GM23248 (cell line): Measurements from ENCODE around the gene LRMDA. TPM values are rescaled to one million over a fixed set of nuclear protein-coding genes. Genes with fewer than 3 reads are reported as not detected.

Experiments used
- DNase-seq: peaks from one replicate; pipeline ENCODE4 v3.0.0-alpha.2; 2015
- H2AFZ ChIP-seq: fragments of 200-600 bp; sonication (generic); 2 replicates; pipeline ENCODE4 v1.6.1; 2016; ENCODE audit warnings: antibody characterized with exemption
- H3F3A ChIP-seq: fragments of 200-600 bp; sonication (generic); 2 replicates; pipeline ENCODE4 v1.6.1; 2016; ENCODE audit warnings: mild to moderate bottlenecking, antibody characterized with exemption, mixed run types; ENCODE audit not compliant: insufficient read depth
- H3K27ac ChIP-seq: fragments of 200-600 bp; sonication (generic); 2 replicates; pipeline ENCODE4 v1.5.1; 2016; ENCODE audit warnings: mild to moderate bottlenecking
- H3K27me3 ChIP-seq: fragments of 200-600 bp; sonication (generic); replicated peaks from 2 replicates; pipeline ENCODE4 v1.6.1; 2016; ENCODE audit warnings: mild to moderate bottlenecking; ENCODE audit not compliant: insufficient read depth
- H3K36me3 ChIP-seq: fragments of 200-600 bp; sonication (generic); 2 replicates; pipeline ENCODE4 v1.6.1; 2016; ENCODE audit warnings: low read depth, mild to moderate bottlenecking
- H3K4me1 ChIP-seq: fragments of 200-600 bp; sonication (generic); 2 replicates; pipeline ENCODE4 v1.6.1; 2016; ENCODE audit warnings: mild to moderate bottlenecking; ENCODE audit not compliant: insufficient read depth
- H3K4me2 ChIP-seq: fragments of 200-600 bp; sonication (generic); one replicate; pipeline ENCODE4 v1.6.1; 2016; ENCODE audit warnings: mild to moderate bottlenecking; ENCODE audit not compliant: unreplicated experiment
- H3K4me3 ChIP-seq: fragments of 200-600 bp; sonication (generic); 2 replicates; pipeline ENCODE4 v1.5.1; 2016; ENCODE audit warnings: mild to moderate bottlenecking
- H3K79me2 ChIP-seq: fragments of 200-600 bp; sonication (generic); 2 replicates; pipeline ENCODE4 v1.6.1; 2016; ENCODE audit warnings: mild to moderate bottlenecking; ENCODE audit not compliant: insufficient read depth
- H3K9ac ChIP-seq: fragments of 200-600 bp; sonication (generic); 2 replicates; pipeline ENCODE4 v1.6.1; 2016; ENCODE audit warnings: mild to moderate bottlenecking
- H3K9me2 ChIP-seq: fragments of 200-600 bp; sonication (generic); 2 replicates; pipeline ENCODE4 v1.6.1; 2016; ENCODE audit warnings: mixed run types, mild to moderate bottlenecking, moderate library complexity; ENCODE audit not compliant: insufficient read depth
- H3K9me3 ChIP-seq: fragments of 200-600 bp; sonication (generic); one replicate; pipeline ENCODE4 v1.6.1; 2017; ENCODE audit warnings: low read depth
- H4K20me1 ChIP-seq: fragments of 200-600 bp; sonication (generic); 2 replicates; pipeline ENCODE4 v1.6.0; 2016; ENCODE audit not compliant: insufficient read depth
- EZH2 ChIP-seq: fragments of 200-600 bp; sonication (generic); IDR thresholded peaks from 2 replicates; pipeline ENCODE4 v1.6.1; 2018; ENCODE audit warnings: antibody characterized with exemption, mild to moderate bottlenecking; ENCODE audit not compliant: insufficient read depth, poor library complexity, severe bottlenecking
- EZH2phosphoT487 ChIP-seq: fragments of 200-600 bp; sonication (generic); IDR thresholded peaks from 2 replicates; pipeline ENCODE4 v1.6.1; 2018; ENCODE audit warnings: antibody characterized with exemption, moderate library complexity, mild to moderate bottlenecking, low read depth; ENCODE audit not compliant: insufficient read depth
- WGBS, 2 experiments: methylation state at CpG; one replicate each; pipeline ENCODE4 v1.1.6; 2015 to 2017; ENCODE audit warnings: low lambda C conversion rate in 2 of 2, low coverage in 1 of 2; ENCODE audit errors: missing lambda C conversion rate in 2 of 2; 5-methylcytosine and 5-hydroxymethylcytosine counted together
- in situ Hi-C: fragments of 300-500 bp; cut with MboI; formaldehyde crosslinking; loops from 2 replicates; pipeline ENCODE4 v1.15.0; 2020
- polyA plus RNA-seq: library from polyadenylated mRNA; unstranded; fragments of >200 nt; fragmentation: Nextera tagmentation; extraction: Ambion mirVana; gene quantifications from 2 replicates; pipeline ENCODE4 v1.2.1, GENCODE V29; 2016
- total RNA-seq: library from RNA; depleted of rRNA; stranded (reverse); fragments of >200 nt; shearing (Covaris generic); gene quantifications from 2 replicates; pipeline ENCODE4 v1.2.3, GENCODE V29; 2014

Gene LRMDA
- total and polyA plus RNA-seq, 2 experiments from 2014 or later: 2.6 TPM; not detected in 1

- H2AFZ ChIP-seq: no peak overlapping the region
- no peaks in the 10 kb centered on the region for H3K9me3 ChIP-seq
- TF ChIP-seq EZH2phosphoT487 (no peak), EZH2 (no peak)
- H4K20me1 ChIP-seq: no peaks in the 10 kb centered on the region
- H3K27me3 ChIP-seq: no peaks in the 10 kb centered on the region
- no peak overlapping the region for H3K9ac ChIP-seq
- peaks cover 27% of the 10 kb centered on the region for H3F3A ChIP-seq
- H3K4me1 ChIP-seq: peaks cover 14% of the 10 kb centered on the region; the same call in 1 of the 2 replicates
- H3K27ac ChIP-seq: peak overlapping the region; percentile 43
- no peaks in the 10 kb centered on the region for H3K79me2 ChIP-seq
- no peak overlapping the region for H3K4me3 ChIP-seq
- H3K9me2 ChIP-seq: no peaks in the 10 kb centered on the region
- no peaks in the 10 kb centered on the region for H3K36me3 ChIP-seq
- peak; percentile 86 for DNase-seq
- 24 to 31% methylated on average over 3 of the region's 3 CpGs for WGBS, 2 experiments
- H3K4me2 ChIP-seq: no peak overlapping the region
- in situ Hi-C loops: no loop called here
Measured at GRCh38 chr10:75493464-75493863, 62.0 kb downstream of the LRMDA start.

GRCh38 chr10:75495434-75496190, 64.2 kb downstream of the LRMDA start:
- in situ Hi-C loops: no loop called here
- 59 to 60% methylated on average over 4 of the region's 4 CpGs for WGBS, 2 experiments
- H3K36me3 ChIP-seq: no peaks in the 10 kb centered on the region

DNA sequence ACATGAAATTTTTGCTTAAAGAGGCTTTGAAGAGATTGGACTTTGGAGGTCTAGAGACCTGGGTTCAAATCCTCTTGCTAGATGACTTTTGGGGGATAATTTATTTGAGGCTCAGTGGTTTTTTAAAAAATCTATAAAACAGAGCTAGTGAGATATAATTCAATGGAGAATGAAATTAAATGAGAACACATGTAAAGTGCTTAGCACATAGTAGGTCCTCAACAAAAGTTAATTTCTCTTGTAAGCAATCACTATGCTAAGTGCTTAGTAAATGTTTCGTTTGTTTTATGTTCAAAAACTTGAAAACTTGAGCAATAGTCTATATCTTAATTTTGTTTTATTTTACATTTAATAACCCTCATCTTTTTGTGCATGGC, 64.8 kb downstream of the LRMDA start:
- no peak for DNase-seq
- H3K27me3 ChIP-seq: no peaks in the 10 kb centered on the region
- no peak overlapping the region for H3K27ac ChIP-seq
- H4K20me1 ChIP-seq: no peaks in the 10 kb centered on the region
- no peaks in the 10 kb centered on the region for H3K36me3 ChIP-seq
- H3K4me1 ChIP-seq: peaks cover 27% of the 10 kb centered on the region
- H3K4me3 ChIP-seq: no peak overlapping the region
- no peaks in the 10 kb centered on the region for H3K79me2 ChIP-seq
- peaks cover 30% of the 10 kb centered on the region for H3F3A ChIP-seq
- H3K9me2 ChIP-seq: no peaks in the 10 kb centered on the region
- TF ChIP-seq EZH2phosphoT487 (no peak), EZH2 (no peak)
- no peaks in the 10 kb centered on the region for H3K9me3 ChIP-seq
- no peak overlapping the region for H3K9ac ChIP-seq
- no peak overlapping the region for H3K4me2 ChIP-seq
- in situ Hi-C loops: no loop called here
- 85 to 96% methylated on average over 1 of the region's 1 CpG for WGBS, 2 experiments
- no peak overlapping the region for H2AFZ ChIP-seq

More at GRCh38 chr10:75495434-75496190, 64.2 kb downstream of the LRMDA start:
- Histone ChIP-seq H3K9me2 (no peaks in the 10 kb centered on the region), H2AFZ (no peak overlapping the region), H3K4me3 (no peak overlapping the region), H3K79me2 (no peaks in the 10 kb centered on the region), H3K9me3 (no peaks in the 10 kb centered on the region), H3K27ac (no peak overlapping the region), H3K9ac (no peak overlapping the region), H3K4me1 (peaks cover 27% of the 10 kb centered on the region), H3F3A (peaks cover 30% of the 10 kb centered on the region), H3K27me3 (no peaks in the 10 kb centered on the region), H4K20me1 (no peaks in the 10 kb centered on the region), H3K4me2 (no peak overlapping the region)
- DNase-seq: no peak
- TF ChIP-seq EZH2phosphoT487 (no peak), EZH2 (no peak)

DNA sequence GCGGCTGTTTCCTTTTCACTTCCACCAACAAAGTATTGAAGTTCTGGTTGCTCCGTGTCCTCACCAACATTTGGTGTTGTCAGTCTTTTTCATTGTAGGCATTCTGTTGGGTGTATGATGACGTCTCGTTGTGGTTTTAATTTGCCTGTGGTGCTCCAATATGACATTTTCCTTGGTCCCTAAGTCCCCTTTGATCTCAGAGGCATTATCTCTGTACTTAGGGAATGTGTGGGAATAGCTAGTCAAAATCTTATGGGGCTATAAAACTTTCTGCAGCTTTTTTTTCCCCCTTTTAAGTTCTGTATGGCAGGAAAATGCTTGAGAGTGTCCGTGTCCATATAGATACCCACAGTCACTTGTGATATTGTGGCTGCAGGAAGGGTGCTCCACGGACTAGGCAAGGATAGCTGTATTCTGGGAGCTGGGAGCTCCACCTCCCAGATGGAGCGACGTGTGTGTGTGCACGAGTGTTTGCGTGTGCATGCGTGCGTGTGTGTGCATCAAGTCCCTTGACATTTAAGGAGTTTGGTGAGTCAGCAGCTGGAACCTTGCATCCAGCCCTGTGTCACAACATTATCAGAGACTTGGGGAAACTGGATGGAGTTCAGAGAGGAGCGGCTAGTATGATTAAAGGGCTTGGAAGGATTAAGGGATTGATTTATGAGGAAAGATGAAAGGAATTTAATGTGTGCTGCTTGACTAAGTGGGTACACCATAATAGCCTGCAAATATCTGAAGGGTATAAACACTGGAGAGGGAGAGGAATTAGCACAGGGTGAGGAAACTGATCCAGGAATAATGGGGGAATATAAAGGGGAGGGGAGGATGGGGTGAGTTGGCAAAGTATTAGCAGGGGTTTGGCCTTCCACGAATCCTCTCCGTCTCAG, 66.8 kb downstream of the LRMDA start:
- in situ Hi-C loops: no loop called here
- Histone ChIP-seq H3K36me3 (no peaks in the 10 kb centered on the region), H3K9me3 (no peaks in the 10 kb centered on the region), H3F3A (peaks cover 24% of the 10 kb centered on the region), H3K27me3 (no peaks in the 10 kb centered on the region), H3K4me3 (no peak overlapping the region), H3K9ac (no peak overlapping the region), H3K27ac (peak overlapping the region; percentile 18; the same call in 1 of the 2 replicates), H3K4me1 (peaks cover 25% of the 10 kb centered on the region), H4K20me1 (no peaks in the 10 kb centered on the region), H3K9me2 (no peaks in the 10 kb centered on the region), H3K4me2 (peak overlapping the region; percentile 38), H3K79me2 (no peaks in the 10 kb centered on the region), H2AFZ (no peak overlapping the region)
- DNase-seq: peak; percentile 86
- 31 to 33% methylated on average over 15 of the region's 15 CpGs for WGBS, 2 experiments
- TF ChIP-seq EZH2phosphoT487 (no peak), EZH2 (no peak)
